ENCODE measurements around the gene PCDH9. TPM values are rescaled to one million over a fixed set of nuclear protein-coding genes. Genes with fewer than 3 reads are reported as not detected.

The PCDH9 gene
- polyA plus RNA-seq, 1 of the 3 experiments (the other 2 are of a cell fraction), result 1.3 TPM

- Histone ChIP-seq H3K79me2 (ENCODE audit: insufficient read depth) (no peaks in the 10 kb centered on the region), H3F3A (replicated peaks; ENCODE audit: insufficient read depth) (no peaks in the 10 kb centered on the region), H3K9ac (no peak overlapping the region), H3K4me1 (ENCODE audit: control insufficient read depth in 1 of 2, insufficient read depth in 2 of 2, low read depth in 1 of 2, low read length in 1 of 2) (no peaks in the 10 kb centered on the region; a peak in 1 of 4 replicates), H3K27ac (ENCODE audit: low read depth in 2 of 2, low read length in 1 of 2) (no peak overlapping the region), H3K9me3 (no peaks in the 10 kb centered on the region), H3K4me2 (no peak overlapping the region), H4K20me1 (ENCODE audit: insufficient read depth) (no peaks in the 10 kb centered on the region), H3K27me3 (ENCODE audit: insufficient read depth) (no peaks in the 10 kb centered on the region), H3K4me3 (ENCODE audit: low read depth in 2 of 2, low read length in 1 of 2) (no peak overlapping the region), H2AFZ (ENCODE audit: low read depth) (no peak overlapping the region), H3K36me3 (replicated peaks in 1 of 2; ENCODE audit: control insufficient read depth in 1 of 2, insufficient read depth in 2 of 2, low read length in 1 of 2) (no peaks in the 10 kb centered on the region), H3K9me2 (no peaks in the 10 kb centered on the region)
- ChIA-PET CTCF (no interaction called here), POLR2A (no interaction called here)
- no peak for DNase-seq
- TF ChIP-seq TCF12 (IDR thresholded peaks at IDR 0.05) (no peak), GATA2 (CRISPR knock-in tag; IDR thresholded peaks at IDR 0.05) (no peak), SMC3 (IDR thresholded peaks at IDR 0.05; ENCODE audit: low read depth, low read length) (no peak)
- WGBS (ENCODE audit: low lambda C conversion rate), result 83% methylated on average over 1 of the region's 1 CpG
Observed at GRCh38 chr13:66996503-66996902, 233.6 kb downstream of the PCDH9 start.

GRCh38 chr13:66995203-66995611 is 234.9 kb downstream of the PCDH9 start:
- ChIA-PET POLR2A (no interaction called here), CTCF (no interaction called here)
- H4K20me1 ChIP-seq (ENCODE audit: insufficient read depth), result no peaks in the 10 kb centered on the region
- H3K27me3 ChIP-seq (ENCODE audit: insufficient read depth), result no peaks in the 10 kb centered on the region
- TF ChIP-seq RXRA (IDR thresholded peaks at IDR 0.05; ENCODE audit: borderline replicate concordance, low read depth) (no peak), TAF1 (IDR thresholded peaks at IDR 0.05; ENCODE audit: borderline replicate concordance, low read depth, low read length) (no peak), NFIC (IDR thresholded peaks at IDR 0.05; ENCODE audit: borderline replicate concordance) (no peak), ZBTB33 (IDR thresholded peaks at IDR 0.05; ENCODE audit: borderline replicate concordance, low read depth) (no peak), MXI1 (IDR thresholded peaks at IDR 0.05; ENCODE audit: low read depth, low read length) (no peak), GATA2 (CRISPR knock-in tag; IDR thresholded peaks at IDR 0.05) (no peak), IRF3 (IDR thresholded peaks at IDR 0.05; ENCODE audit: low read depth, low read length) (no peak), TEAD4 (IDR thresholded peaks at IDR 0.05; ENCODE audit: borderline replicate concordance, insufficient read depth) (no peak), ELF1 (IDR thresholded peaks at IDR 0.05) (no peak), NRF1 (IDR thresholded peaks at IDR 0.05; ENCODE audit: low read depth, low read length) (no peak), FOSL2 (IDR thresholded peaks at IDR 0.05; ENCODE audit: borderline replicate concordance, low read depth) (no peak), FOXM1 (IDR thresholded peaks at IDR 0.05; ENCODE audit: low read depth) (no peak), USF2 (IDR thresholded peaks at IDR 0.05; ENCODE audit: borderline replicate concordance, low read depth, low read length) (no peak), MAX (IDR thresholded peaks at IDR 0.05; ENCODE audit: low read depth) (no peak), JUND (IDR thresholded peaks at IDR 0.05) (no peak), RAD21 (IDR thresholded peaks at IDR 0.05; ENCODE audit: low read length) (no peak)
- no peak overlapping the region for H3K4me2 ChIP-seq
- H2AFZ ChIP-seq (ENCODE audit: low read depth), result no peak overlapping the region
- no peaks in the 10 kb centered on the region for H3K79me2 ChIP-seq (ENCODE audit: insufficient read depth)
- H3K36me3 ChIP-seq (replicated peaks in 1 of 2; ENCODE audit: control insufficient read depth in 1 of 2, insufficient read depth in 2 of 2, low read length in 1 of 2), result no peaks in the 10 kb centered on the region
- no peak overlapping the region for H3K27ac ChIP-seq (ENCODE audit: low read depth in 2 of 2, low read length in 1 of 2)
- no peak overlapping the region for H3K9ac ChIP-seq
- no peaks in the 10 kb centered on the region; a peak in 1 of 4 replicates for H3K4me1 ChIP-seq (ENCODE audit: control insufficient read depth in 1 of 2, insufficient read depth in 2 of 2, low read depth in 1 of 2, low read length in 1 of 2)
- no peaks in the 10 kb centered on the region for H3K9me3 ChIP-seq
- H3K4me3 ChIP-seq (ENCODE audit: low read depth in 2 of 2, low read length in 1 of 2), result no peak overlapping the region
- no peaks in the 10 kb centered on the region for H3F3A ChIP-seq (replicated peaks; ENCODE audit: insufficient read depth)
- DNase-seq, result no peak
- H3K9me2 ChIP-seq, result no peaks in the 10 kb centered on the region
- WGBS (ENCODE audit: low lambda C conversion rate), result 92% methylated on average over 5 of the region's 5 CpGs

Data from SK-N-SH (cell line).